BLaER1 (cell line): ENCODE data around the gene ABCE1.

Experiments
- H3K27ac ChIP-seq: shearing (Covaris generic); formaldehyde crosslinking; 2 replicates; pipeline ENCODE4 v1.8.1; 2022
- H3K27me3 ChIP-seq: shearing (Covaris generic); formaldehyde crosslinking; 2 replicates; pipeline ENCODE4 v1.8.1; 2022
- H3K36me3 ChIP-seq: shearing (Covaris generic); formaldehyde crosslinking; 2 replicates; pipeline ENCODE4 v1.8.1; 2022
- H3K4me1 ChIP-seq: shearing (Covaris generic); formaldehyde crosslinking; 2 replicates; pipeline ENCODE4 v1.8.1; 2022
- H3K4me2 ChIP-seq: shearing (Covaris generic); formaldehyde crosslinking; 2 replicates; pipeline ENCODE4 v1.8.1; 2022
- H3K4me3 ChIP-seq: shearing (Covaris generic); formaldehyde crosslinking; 2 replicates; pipeline ENCODE4 v1.8.1; 2022
- H3K9ac ChIP-seq: shearing (Covaris generic); formaldehyde crosslinking; 2 replicates; pipeline ENCODE4 v1.8.1; 2022
- H3K9me3 ChIP-seq: shearing (Covaris generic); formaldehyde crosslinking; 2 replicates; pipeline ENCODE4 v1.8.1; 2022
- H4K20me1 ChIP-seq: shearing (Covaris generic); formaldehyde crosslinking; 2 replicates; pipeline ENCODE4 v1.8.1; 2022
- Cebpa-rat ChIP-seq: shearing (Covaris generic); IDR thresholded peaks from 2 replicates; pipeline ENCODE4 v1.8.1; 2022

The ABCE1 gene

DNA sequence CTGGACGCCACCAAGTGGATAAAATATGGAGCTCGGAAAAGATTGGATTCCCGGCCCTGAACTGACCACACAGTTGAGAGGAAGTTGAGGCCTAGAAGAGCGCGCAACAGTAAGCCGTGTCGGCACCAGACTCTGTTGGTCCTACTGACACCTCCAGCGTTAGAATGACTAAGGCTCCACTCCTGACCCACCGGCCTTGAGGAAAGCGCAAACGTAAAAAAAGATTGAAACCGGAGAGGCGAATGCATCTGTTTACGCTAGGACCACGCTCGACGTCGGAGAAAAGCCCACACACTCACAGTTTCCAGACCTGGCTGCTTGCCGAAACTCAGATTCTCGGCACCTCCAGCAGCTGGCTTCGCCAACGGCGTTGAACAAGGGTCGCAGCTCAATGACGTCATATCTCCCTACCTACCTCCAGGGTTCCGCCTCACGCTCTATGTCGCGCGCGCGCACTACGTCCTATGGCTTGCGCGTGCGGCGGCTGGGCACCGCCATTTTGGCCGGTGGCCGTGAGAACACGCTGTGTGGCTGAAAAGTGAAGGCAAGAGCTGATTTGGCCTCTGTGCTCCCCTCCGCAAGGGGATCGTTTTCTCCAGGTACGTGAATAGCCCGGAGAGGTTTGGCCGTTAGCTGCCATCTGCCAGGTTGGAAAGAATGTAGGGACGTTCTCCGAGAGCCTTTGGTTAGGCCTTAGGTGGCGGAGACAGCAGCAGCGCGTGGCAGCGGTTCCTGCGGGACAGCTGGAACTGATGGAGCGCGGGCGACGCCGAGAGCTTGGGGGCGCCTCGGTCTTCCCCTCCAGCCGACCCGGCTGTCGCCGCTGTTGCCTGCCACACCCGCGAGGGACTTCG lies at the start of gene ABCE1, which contains the start of gene ANAPC10:
Gene ABCE1, plus strand, starts transcription at position 491 of the 854 bp plus-strand sequence. CDS start 6,102 bp downstream, outside the sequence.
Gene ANAPC10, minus strand, starts transcription at position 376 of the 854 bp plus-strand sequence. CDS start 2,097 bp downstream, outside the sequence.
- peaks cover 38% of the 10 kb centered on the region for H4K20me1 ChIP-seq
- H3K9ac ChIP-seq = peak within 1 kb of the TSS; percentile 94
- peak within 1 kb of the TSS; percentile 94 for H3K27ac ChIP-seq
- peak within 1 kb of the TSS; percentile 89 for H3K4me3 ChIP-seq
- peak within 1 kb of the TSS; percentile 85 for H3K4me2 ChIP-seq
- H3K27me3 ChIP-seq = no peaks in the 10 kb centered on the region
- peaks cover 51% of the 10 kb centered on the region for H3K4me1 ChIP-seq
- no peak for TF ChIP-seq Cebpa-rat
- peaks cover 29% of the 10 kb centered on the region for H3K36me3 ChIP-seq
- peaks cover 12% of the 10 kb centered on the region for H3K9me3 ChIP-seq

DNA sequence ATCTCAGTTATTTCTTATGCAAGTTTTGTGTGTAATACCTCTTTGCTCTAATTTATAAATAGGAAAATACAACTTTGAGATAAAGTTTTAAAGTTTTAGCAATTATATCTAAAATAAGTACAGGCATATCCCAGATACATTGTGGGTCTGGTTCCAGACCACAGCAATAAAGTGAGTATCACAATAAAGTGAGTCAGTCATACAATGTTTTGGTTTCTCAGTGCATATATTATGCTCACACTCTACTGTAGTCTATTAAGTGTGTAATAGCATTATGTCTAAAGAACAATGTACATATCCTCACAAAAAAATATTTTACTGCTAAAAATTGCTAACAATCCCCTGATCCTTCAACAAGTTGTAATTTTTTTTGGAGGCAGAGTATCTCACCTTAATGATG lies 49.3 kb upstream of the ABCE1 start:
- Histone ChIP-seq H3K9me3 (peaks cover 11% of the 10 kb centered on the region), H3K27ac (no peak overlapping the region), H3K36me3 (peaks cover 24% of the 10 kb centered on the region), H3K4me3 (no peak overlapping the region), H3K4me2 (no peak overlapping the region), H4K20me1 (no peaks in the 10 kb centered on the region), H3K9ac (no peak overlapping the region), H3K27me3 (no peaks in the 10 kb centered on the region), H3K4me1 (no peaks in the 10 kb centered on the region)
- no peak for TF ChIP-seq Cebpa-rat

DNA sequence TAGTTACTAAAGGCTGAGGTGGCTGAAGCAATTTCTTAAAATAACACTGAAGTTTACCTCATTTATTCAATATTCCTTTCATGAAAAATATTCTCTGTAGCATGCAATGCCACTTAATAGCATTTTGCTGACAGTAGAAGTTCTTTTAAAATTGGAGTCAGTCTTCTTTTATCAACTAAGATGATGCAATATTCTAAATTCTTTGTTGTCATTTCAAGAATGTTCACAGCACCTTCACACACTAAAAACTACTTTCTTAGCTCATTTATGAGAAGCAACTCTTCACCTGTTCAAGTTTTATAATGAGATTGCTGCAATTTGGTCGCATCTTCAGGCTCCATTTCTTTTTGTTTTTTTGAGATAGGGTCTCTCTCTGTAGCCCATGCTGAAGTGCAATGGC lies 48.9 kb upstream of the ABCE1 start:
- H3K9me3 ChIP-seq = peaks cover 11% of the 10 kb centered on the region
- H3K27ac ChIP-seq = no peak overlapping the region
- no peak overlapping the region for H3K9ac ChIP-seq
- peaks cover 24% of the 10 kb centered on the region for H3K36me3 ChIP-seq
- no peak for TF ChIP-seq Cebpa-rat
- H3K4me3 ChIP-seq = no peak overlapping the region
- H3K4me2 ChIP-seq = no peak overlapping the region
- no peaks in the 10 kb centered on the region for H3K27me3 ChIP-seq
- H4K20me1 ChIP-seq = no peaks in the 10 kb centered on the region
- no peaks in the 10 kb centered on the region for H3K4me1 ChIP-seq

DNA sequence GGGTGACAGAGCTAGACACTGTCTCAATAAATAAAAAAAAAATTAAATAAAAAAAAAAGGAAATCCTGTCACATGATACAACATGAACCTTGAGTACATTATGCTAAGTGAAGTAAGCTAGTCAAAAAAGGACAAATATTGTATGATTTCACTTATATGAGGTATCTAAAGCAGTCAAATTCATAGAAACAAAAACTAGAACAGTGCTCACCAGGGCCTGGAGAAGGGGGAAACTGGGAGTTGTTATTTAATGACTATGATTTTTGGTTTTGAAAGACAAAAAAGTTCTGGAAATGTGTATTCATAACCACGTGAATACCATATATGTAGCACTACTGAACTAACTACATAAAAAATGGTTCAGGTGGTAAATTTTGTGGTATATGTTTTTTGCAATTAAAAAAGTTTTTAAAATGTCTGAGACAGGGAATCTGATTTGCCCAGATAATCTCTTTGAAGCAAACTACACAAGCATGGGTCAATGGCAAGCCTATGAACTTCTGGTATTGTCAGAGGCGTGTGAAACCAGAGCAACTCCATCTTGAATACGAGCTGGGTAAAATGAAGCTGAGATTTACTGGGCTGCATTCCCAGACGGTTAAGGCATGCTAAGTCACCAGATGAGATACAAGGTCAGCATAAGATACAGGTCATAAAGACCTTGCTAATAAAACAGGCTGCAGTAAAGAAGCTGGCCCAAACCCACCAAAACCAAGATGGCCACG lies 42.4 kb upstream of the ABCE1 start:
- TF ChIP-seq Cebpa-rat = no peak
- Histone ChIP-seq H3K9ac (no peak overlapping the region), H3K9me3 (peaks cover 4% of the 10 kb centered on the region), H3K4me1 (no peaks in the 10 kb centered on the region), H3K27me3 (no peaks in the 10 kb centered on the region), H3K4me3 (no peak overlapping the region), H3K4me2 (no peak overlapping the region), H3K36me3 (peaks cover 19% of the 10 kb centered on the region), H4K20me1 (no peaks in the 10 kb centered on the region), H3K27ac (no peak overlapping the region)

DNA sequence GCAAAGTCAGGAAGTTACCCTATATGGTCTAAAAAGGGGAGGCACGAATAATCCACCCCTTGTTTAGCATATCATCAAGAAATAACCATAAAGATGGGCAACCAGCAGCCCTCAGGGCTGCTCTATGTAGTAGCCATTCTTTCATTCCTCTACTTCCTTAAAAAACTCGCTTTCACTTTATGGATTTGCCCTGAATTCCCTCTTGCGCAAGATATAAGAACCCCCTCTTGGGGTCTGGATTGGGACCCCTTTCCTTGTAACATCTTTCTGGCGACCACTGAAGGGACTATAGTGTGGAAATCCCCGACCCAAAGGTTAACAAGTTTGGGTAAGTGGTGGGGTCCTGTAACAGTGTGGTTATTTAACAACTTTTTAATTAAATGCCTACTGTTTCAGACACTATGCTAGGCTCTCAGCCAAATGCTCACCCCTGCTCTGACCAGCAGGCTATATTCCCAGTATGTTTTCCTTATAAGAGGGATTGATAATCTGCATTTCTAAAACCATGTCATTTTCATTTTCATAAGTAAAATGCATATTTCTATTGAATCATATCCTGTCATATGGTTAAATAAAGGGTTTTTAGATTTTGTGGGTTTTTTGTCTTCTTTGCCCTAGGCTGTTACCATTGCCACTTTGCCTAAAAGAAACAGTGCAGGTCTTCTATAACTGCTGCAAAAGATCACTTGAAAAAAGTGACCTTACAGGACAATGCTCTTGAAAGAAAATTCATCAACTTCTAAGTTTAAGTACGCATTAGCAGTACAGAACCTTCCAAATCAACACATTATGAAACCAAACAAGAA lies 41.6 kb upstream of the ABCE1 start:
- H3K27ac ChIP-seq = no peak overlapping the region
- H3K4me1 ChIP-seq = no peaks in the 10 kb centered on the region
- H3K9me3 ChIP-seq = no peaks in the 10 kb centered on the region
- no peaks in the 10 kb centered on the region for H3K27me3 ChIP-seq
- no peaks in the 10 kb centered on the region for H4K20me1 ChIP-seq
- H3K4me3 ChIP-seq = no peak overlapping the region
- H3K9ac ChIP-seq = no peak overlapping the region
- peaks cover 13% of the 10 kb centered on the region; the same call in 1 of the 2 replicates for H3K36me3 ChIP-seq
- no peak overlapping the region for H3K4me2 ChIP-seq
- peak; percentile 45; the same call in 1 of the 2 replicates for TF ChIP-seq Cebpa-rat

DNA sequence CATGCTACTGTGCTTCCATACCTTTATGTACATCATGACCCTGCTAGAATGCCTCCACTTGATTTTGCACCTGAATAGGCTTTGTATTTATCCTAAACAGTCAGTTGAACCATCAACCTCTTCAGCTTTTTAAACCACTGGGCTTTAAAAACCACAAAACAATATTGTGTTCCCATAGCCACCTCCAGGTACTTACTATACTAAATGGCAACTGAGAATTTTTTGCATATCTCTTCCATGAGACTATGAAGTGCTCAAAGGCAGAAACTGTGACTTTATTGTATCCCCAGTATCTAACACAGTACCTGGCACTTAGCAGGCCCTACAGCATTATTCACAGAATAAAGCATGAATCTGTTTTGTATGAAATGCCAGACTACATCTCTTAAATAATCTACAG lies 39.9 kb upstream of the ABCE1 start:
- Histone ChIP-seq H4K20me1 (no peaks in the 10 kb centered on the region), H3K9me3 (no peaks in the 10 kb centered on the region), H3K4me2 (no peak overlapping the region), H3K27ac (no peak overlapping the region), H3K36me3 (peaks cover 18% of the 10 kb centered on the region; the same call in 1 of the 2 replicates), H3K27me3 (no peaks in the 10 kb centered on the region), H3K4me3 (no peak overlapping the region), H3K9ac (no peak overlapping the region), H3K4me1 (no peaks in the 10 kb centered on the region)
- no peak for TF ChIP-seq Cebpa-rat

DNA sequence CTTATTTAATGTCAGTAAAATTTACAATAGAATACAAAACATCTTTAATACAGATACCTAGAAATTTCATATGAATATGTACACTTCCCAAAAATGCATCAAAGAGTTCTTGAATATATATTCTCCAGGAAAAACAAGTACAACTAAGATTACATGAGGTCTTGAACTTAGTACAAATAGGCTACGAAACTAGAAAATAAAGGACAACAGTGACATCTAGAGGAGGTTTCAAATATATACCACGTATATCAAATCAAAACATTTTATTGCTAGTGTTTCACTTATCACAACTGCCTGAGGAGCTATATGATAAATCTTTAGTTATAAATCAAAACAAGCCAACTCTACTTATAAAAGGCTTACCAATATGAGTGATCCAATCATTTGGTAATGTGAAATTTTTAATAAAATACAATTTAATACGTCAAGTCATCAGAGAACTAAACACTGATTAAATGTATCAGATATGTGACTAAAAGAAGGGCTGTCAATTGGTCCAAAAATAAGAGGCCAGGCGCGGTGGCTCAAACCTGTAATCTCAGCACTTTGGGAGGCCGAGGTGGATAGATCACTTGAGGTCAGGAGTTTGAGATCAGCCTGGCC lies 36.7 kb upstream of the ABCE1 start:
- Histone ChIP-seq H3K27me3 (no peaks in the 10 kb centered on the region), H4K20me1 (no peaks in the 10 kb centered on the region), H3K9ac (no peak overlapping the region), H3K36me3 (peaks cover 8% of the 10 kb centered on the region; the same call in 1 of the 2 replicates), H3K9me3 (no peaks in the 10 kb centered on the region), H3K4me1 (peaks cover 5% of the 10 kb centered on the region), H3K4me3 (no peak overlapping the region), H3K27ac (no peak overlapping the region), H3K4me2 (no peak overlapping the region)
- no peak for TF ChIP-seq Cebpa-rat

DNA sequence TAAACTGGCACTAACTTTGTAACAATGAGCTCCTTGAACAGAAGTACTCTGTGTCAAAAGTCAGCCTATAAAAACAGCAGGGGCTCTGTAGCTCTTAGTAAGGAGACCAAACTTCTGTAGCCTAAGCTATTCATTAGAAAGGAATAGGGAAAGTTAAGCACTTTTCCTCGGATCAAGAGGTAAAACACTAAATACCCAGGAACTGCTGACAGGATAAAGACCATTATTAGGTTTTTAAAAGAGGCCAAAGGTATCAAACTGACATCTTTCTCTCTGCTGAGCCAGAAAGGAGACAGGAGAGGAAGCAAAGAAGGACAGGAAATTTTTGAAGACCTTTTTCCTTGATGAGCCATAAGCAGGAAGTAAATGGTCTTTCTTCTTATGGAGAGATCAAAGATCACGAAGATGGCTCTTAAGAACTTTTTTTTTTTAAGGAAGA lies 32.0 kb upstream of the ABCE1 start:
- H3K9me3 ChIP-seq = no peaks in the 10 kb centered on the region
- H3K27me3 ChIP-seq = no peaks in the 10 kb centered on the region
- H3K27ac ChIP-seq = no peak overlapping the region
- H3K4me2 ChIP-seq = peak overlapping the region; percentile 26
- H3K4me1 ChIP-seq = peaks cover 9% of the 10 kb centered on the region
- no peak for TF ChIP-seq Cebpa-rat
- H4K20me1 ChIP-seq = no peaks in the 10 kb centered on the region
- H3K36me3 ChIP-seq = peaks cover 37% of the 10 kb centered on the region
- no peak overlapping the region for H3K4me3 ChIP-seq
- H3K9ac ChIP-seq = no peak overlapping the region

DNA sequence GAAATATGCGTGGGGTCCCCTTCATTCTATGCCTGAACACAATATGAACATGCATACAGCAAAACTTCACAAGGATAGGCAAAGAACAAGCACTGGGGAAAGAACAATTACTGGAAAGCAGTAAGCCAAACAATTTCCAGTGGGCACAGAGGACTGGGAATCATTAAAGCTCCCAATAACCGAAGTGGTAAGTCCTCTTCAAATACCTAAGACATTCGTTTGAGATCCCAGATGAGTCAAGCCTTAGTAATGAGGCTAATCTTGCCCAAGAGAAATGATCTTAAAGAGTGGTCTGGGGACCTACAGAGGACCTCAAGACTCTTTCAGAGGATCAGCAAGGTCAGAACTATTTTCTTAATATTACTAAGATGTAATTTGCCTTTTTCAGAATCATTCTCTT lies 28.8 kb upstream of the ABCE1 start:
- no peak overlapping the region for H3K9ac ChIP-seq
- no peak overlapping the region for H3K4me2 ChIP-seq
- no peaks in the 10 kb centered on the region for H3K9me3 ChIP-seq
- no peak overlapping the region for H3K27ac ChIP-seq
- TF ChIP-seq Cebpa-rat = no peak
- H3K27me3 ChIP-seq = no peaks in the 10 kb centered on the region
- H3K4me1 ChIP-seq = peaks cover 9% of the 10 kb centered on the region
- no peak overlapping the region for H3K4me3 ChIP-seq
- no peaks in the 10 kb centered on the region for H4K20me1 ChIP-seq
- H3K36me3 ChIP-seq = peaks cover 29% of the 10 kb centered on the region
